SK-N-MC (cell line): ENCODE results near the gene LTA.

Source experiments
- EZH2 ChIP-seq: fragments of 200-600 bp; sonication (generic); IDR thresholded peaks from one replicate; pipeline ENCODE4 v1.6.1; 2017; ENCODE audit warnings: antibody characterized with exemption
- FOXP2 ChIP-seq: optimal IDR thresholded peaks from 2 replicates; pipeline ENCODE3; 2011; ENCODE audit warnings: mild to moderate bottlenecking, moderate library complexity; ENCODE audit not compliant: insufficient read depth; ENCODE audit errors: extremely low read length, control extremely low read depth
- POLR2AphosphoS5 ChIP-seq: IDR thresholded peaks from 2 replicates; pipeline ENCODE4 v1.6.1; 2012; ENCODE audit warnings: mild to moderate bottlenecking, low read depth, low read length, borderline replicate concordance

DNA sequence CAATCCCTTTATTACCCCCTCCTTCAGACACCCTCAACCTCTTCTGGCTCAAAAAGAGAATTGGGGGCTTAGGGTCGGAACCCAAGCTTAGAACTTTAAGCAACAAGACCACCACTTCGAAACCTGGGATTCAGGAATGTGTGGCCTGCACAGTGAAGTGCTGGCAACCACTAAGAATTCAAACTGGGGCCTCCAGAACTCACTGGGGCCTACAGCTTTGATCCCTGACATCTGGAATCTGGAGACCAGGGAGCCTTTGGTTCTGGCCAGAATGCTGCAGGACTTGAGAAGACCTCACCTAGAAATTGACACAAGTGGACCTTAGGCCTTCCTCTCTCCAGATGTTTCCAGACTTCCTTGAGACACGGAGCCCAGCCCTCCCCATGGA lies 5.5 kb downstream of the LTA start:
- TF ChIP-seq EZH2: no peak
- TF ChIP-seq POLR2AphosphoS5: no peak
- no peak for TF ChIP-seq FOXP2
